GM12892 (cell line): Measurements from ENCODE around the gene SPNS2.

Source experiments
- DNase-seq: peaks from one replicate; pipeline ENCODE4 v3.0.0; 2011; ENCODE audit not compliant: insufficient read length
- FAIRE-seq: peaks from 2 replicates; lab custom pipeline; 2011; peaks lifted over from hg19 to GRCh38; lab: Jason Lieb, UNC
- POLR2A ChIP-seq: IDR thresholded peaks from 2 replicates; pipeline ENCODE4 v1.6.1; 2011; ENCODE audit warnings: low read depth, low read length, control low read depth
- POLR2AphosphoS5 ChIP-seq: IDR thresholded peaks from 2 replicates; pipeline ENCODE4 v1.6.1; 2011; ENCODE audit warnings: low read depth, low read length, control low read depth
- TAF1 ChIP-seq: IDR thresholded peaks from 2 replicates; pipeline ENCODE4 v1.6.1; 2011; ENCODE audit warnings: low read depth, mild to moderate bottlenecking, control low read depth, low read length, borderline replicate concordance

SPNS2 gene

GRCh38 chr17:4558347-4558971 is 59.8 kb downstream of the SPNS2 start:
- FAIRE-seq (no peak), DNase-seq (no peak)
- no peak for TF ChIP-seq POLR2AphosphoS5
- TF ChIP-seq POLR2A: no peak
- no peak for TF ChIP-seq TAF1

DNA sequence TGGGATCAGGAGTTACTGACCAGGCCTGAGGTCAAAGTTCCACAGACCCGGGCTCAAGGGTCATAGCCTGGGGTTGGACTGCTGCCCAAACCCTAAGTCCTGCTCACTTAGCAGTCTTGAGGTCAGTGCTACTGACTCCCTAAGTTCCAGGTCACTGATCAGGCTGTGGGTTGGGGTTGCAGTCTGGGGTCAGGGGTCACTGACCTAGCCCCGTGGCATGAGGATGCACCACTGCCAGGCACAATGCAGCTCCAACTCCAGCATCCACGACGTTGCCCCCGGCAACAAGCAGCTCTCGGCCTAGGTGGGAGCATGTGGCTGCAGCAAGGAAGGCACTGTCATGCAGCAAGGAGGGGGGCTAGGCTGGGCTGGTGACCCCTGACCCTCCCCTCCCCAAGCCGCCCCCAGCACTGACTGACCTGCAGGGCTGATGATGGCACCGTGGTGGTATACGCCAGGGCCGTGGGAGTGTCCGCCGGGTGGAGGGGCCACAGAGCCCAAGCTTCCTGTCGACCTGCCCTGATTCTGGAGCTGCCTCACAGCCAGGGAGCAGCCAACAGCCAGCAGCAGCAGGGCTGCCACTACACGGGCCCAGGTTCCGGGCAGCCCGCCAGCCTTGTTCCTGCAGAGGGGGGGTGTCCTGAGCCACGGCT is 60.6 kb downstream of the SPNS2 start:
- FAIRE-seq (no peak), DNase-seq (no peak)
- no peak for TF ChIP-seq POLR2AphosphoS5

DNA sequence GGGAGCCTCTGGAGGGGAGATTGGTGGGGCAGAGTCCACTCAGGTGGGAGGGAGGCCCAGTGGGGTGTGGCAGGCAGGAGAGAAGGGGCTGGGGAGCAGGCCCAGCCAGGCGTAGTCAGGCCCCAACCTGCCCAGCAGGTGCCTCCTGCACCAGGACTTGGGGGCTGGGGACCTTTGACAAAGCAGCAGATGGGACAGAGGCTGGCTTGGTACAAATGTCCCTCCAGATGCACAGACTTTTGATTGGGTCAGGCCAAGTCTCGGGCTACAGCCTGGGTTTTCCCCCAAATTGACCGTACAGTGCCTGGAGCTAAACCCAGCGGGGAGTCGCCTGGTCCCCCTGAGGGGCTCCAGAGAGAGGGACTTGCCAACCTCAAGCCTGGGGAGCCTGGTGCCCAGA is 61.3 kb downstream of the SPNS2 start:
- TF ChIP-seq TAF1: no peak
- no peak for TF ChIP-seq POLR2AphosphoS5
- no peak for TF ChIP-seq POLR2A
- DNase-seq (no peak), FAIRE-seq (no peak)

GRCh38 chr17:4560421-4560820 is 61.7 kb downstream of the SPNS2 start, which contains the start of gene GGT6:
Gene GGT6 (minus strand): TSS chr17:4560577. CDS start chr17:4560521, 56 bp downstream.
- no peak for DNase-seq
- TF ChIP-seq POLR2A (no peak), TAF1 (no peak), POLR2AphosphoS5 (no peak)
- no peak for FAIRE-seq

DNA sequence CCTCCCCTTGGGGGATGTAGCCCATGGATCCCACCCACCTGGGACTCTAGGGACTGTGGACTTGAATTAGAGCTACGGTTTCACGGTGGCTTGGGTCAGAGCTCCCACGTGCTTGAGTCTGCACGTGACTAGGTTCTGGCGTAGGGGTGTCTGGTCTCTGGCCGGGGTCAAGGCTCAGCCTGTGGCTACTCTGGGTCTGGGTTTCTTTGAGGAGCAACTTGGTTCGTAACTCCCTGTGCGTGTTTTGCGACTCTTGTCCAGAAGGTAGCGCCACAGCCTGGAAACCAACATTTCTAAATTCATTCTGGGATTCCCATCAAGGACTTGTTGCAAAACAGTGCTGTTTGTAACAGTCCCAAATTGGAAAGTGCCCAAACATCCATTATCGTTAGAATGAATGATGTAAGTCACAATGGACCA is 62.2 kb downstream of the SPNS2 start:
- FAIRE-seq: peak; percentile 42
- no peak for TF ChIP-seq POLR2A
- no peak for TF ChIP-seq TAF1
- TF ChIP-seq POLR2AphosphoS5: no peak
- no peak for DNase-seq

DNA sequence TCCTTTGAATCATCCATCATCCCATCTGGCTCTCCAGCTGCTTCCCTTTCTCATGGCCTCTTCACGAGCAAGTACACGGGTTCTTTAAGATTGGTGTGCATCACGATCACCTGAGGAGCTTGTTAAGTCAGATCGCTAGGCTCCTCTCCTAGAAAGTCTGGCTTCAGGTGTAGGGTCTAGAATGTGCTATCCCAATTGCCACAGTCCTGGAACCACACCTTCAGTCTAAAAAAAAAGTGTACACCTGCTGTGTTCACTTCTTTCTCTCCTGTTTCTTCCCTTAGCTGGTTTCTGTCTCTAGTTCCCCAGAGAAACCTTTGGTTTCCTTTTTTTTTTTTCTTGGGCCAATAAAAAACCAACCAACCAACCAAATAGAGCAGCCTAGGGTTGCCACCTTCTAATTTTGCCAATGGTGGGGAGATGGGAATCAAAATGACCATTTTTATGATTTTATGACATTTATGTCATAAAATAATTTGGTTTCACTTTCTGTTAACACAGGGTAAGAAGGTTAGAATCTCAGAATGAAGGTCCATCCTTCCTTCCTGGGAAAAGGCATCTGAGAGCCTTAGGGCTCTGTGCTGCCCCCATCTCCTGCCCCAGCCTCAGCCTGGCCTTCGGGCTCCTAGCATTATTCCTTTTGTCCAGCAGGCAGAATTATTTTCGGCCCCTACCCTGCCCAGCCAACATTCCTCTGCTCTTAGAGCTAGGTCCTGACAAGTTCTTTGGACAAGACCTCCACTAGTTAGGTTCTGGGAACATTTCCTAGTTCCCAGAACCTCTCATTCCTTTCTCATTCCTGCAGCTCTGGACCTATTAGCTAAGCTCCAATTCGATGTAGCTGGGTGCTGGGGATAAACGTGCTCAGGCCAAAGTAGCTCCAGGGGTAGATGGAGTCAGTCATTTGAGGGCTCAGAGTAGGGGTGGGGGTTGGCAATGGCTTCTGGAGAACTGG is 63.6 kb downstream of the SPNS2 start:
- FAIRE-seq: peak; percentile 85
- DNase-seq: no peak
- no peak for TF ChIP-seq POLR2A
- no peak for TF ChIP-seq TAF1
- no peak for TF ChIP-seq POLR2AphosphoS5

DNA sequence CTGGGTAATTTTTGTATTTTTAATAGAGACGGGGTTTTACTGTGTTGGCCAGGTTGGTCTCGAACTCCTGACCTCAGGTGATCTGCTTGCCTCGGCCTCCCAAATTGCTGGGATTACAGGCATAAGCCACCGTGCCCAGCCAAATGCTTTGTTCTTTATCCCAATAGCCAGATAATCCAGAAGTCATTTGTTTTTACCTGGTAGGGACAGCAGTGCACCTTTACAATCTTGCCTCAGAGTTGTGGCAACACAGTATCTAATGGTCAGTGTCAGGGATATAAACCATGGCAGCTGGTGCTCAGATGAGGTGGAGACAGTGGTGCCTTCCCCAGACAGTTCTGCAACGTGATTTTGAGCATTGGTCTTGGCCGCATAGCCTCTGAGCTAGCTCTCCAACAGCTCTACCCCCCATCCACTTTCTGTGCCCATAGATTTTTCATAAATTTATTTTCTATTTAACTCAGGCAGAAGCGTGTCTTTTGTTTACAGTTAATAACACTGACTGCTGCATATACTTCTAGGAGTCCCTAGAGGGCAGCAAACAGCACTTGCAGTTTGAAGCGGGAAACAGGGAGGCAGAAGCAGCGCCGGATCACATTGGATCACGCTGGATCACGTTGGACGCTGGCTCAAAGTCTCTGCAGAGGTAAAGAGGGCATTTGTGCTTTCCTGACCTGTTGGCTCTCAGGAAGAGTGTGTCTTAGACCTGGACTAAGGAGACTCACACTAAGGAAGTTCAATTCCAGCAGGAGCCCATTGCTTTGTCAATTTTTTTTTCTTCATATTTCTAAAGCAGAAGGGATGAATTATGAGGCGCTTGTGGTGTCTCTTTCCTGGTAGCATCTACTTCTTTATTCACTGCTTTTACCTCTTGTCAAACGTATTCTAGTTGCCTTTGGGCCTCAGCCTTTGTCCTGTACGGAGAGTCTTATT is 66.8 kb downstream of the SPNS2 start:
- no peak for TF ChIP-seq POLR2A
- FAIRE-seq (peak; percentile 91), DNase-seq (no peak)

DNA sequence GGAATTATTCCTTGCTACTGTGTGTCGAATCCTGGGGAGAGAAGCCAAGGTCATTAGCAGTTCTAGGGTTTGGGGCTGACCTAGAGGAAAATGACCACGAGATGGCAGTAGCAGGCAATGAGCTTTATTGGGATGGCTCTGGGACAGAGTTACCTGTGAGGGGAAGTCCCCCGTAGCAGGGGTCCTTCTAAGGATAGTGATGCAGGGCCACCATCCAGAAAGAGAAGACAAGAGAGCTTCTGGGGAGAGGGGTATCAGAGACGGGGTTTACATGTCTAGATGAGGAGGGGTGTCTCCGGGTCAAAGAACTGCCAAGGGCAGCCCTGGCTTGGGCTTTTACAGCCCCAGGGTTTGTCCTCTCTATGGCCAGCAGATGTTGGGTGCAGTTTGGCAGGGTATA is 68.1 kb downstream of the SPNS2 start:
- DNase-seq (peak; percentile 54), FAIRE-seq (peak; percentile 90)
- TF ChIP-seq POLR2AphosphoS5 (no peak), TAF1 (no peak), POLR2A (no peak)

- no peak for FAIRE-seq
- no peak for DNase-seq
- TF ChIP-seq POLR2A: no peak
- TF ChIP-seq TAF1: no peak
- TF ChIP-seq POLR2AphosphoS5: no peak
Measured at GRCh38 chr17:4569591-4569990, 70.9 kb downstream of the SPNS2 start.

DNA sequence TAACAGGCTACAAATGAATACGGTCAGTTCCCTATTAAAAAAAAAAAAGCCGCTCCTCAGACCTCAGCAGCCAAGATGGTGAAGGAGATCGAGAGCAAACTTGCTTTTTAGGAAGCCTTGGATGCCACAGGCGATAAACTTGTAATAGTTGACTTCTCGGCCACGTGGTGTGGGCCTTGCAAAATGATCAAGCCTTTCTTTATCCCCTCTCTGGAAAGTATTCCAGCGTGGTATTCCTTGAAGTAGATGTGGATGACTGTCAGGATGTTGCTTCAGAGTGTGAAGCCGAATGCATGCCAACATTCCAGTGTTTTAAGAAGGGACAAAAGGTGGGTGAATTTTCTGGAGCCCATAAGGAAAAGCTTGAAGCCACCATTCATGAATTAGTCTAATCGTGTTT is 73.5 kb downstream of the SPNS2 start:
- DNase-seq (no peak), FAIRE-seq (no peak)
- TF ChIP-seq POLR2A: no peak
- TF ChIP-seq TAF1: no peak
- no peak for TF ChIP-seq POLR2AphosphoS5

DNA sequence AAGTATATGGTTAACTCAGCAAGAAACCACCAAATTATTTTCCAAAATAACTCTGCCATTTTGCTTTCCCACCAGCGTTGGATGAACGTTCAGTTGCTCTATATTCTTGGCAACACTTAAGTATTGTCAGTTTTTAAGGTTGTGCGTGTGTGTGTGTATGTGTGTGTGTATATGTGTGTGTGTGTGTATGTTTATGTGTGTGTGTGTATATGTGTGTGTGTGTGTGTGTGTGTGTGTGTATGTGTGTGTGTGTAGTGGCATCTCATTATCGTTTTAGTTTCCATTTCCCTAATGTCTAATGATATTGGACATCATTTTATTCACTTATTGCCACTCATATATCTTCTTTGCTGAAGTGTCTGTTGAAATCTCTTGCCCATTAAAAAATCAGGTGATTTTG is 74.4 kb downstream of the SPNS2 start:
- DNase-seq (no peak), FAIRE-seq (no peak)
- TF ChIP-seq POLR2AphosphoS5 (no peak), POLR2A (no peak)
